A673 (cell line): Measurements from ENCODE around the gene LMAN1L. TPM values are rescaled to one million over a fixed set of nuclear protein-coding genes. Genes with fewer than 3 reads are reported as not detected.

Experiments used
- BruUV-seq: library from RNA; stranded (reverse); fragments of 400-500 nt; replicated peaks from 2 replicates; lab custom pipeline; 2021; lab: Mats Ljungman, UMichigan
- CTCF ChIA-PET: fragments of 300-600 bp; sonication (Branson Sonifier 250); formaldehyde crosslinking; loops from one replicate; lab custom pipeline; 2022; ENCODE audit warnings: antibody characterized with exemption; lab: Charles Lee
- POLR2A ChIA-PET: fragments of 300-600 bp; sonication (Branson Sonifier 250); formaldehyde crosslinking; loops from one replicate; lab custom pipeline; 2022; ENCODE audit warnings: antibody characterized with exemption; ENCODE audit not compliant: low non-redundant PET; lab: Charles Lee
- DNase-seq: peaks from one replicate; pipeline ENCODE4 v3.0.0-alpha.2; 2015; ENCODE audit warnings: low spot score
- H3K27ac ChIP-seq: fragments of 200-600 bp; sonication (generic); 2 replicates; pipeline ENCODE4 v1.5.1; 2016; ENCODE audit warnings: mixed run types, low read depth, mild to moderate bottlenecking, mixed read lengths, antibody characterized with exemption, low read length; ENCODE audit not compliant: poor library complexity, severe bottlenecking
- H3K27me3 ChIP-seq: fragments of 200-600 bp; sonication (generic); replicated peaks from 2 replicates; pipeline ENCODE4 v1.6.1; 2017; ENCODE audit warnings: mixed run types, low read depth, mild to moderate bottlenecking, mixed read lengths, antibody characterized with exemption, low read length; ENCODE audit not compliant: insufficient read depth, poor library complexity
- H3K36me3 ChIP-seq: fragments of 200-600 bp; sonication (generic); 2 replicates; pipeline ENCODE4 v1.6.1; 2016; ENCODE audit warnings: mixed run types, mild to moderate bottlenecking, mixed read lengths, antibody characterized with exemption, low read length; ENCODE audit not compliant: insufficient read depth, poor library complexity, severe bottlenecking
- H3K4me1 ChIP-seq: fragments of 200-600 bp; sonication (generic); 2 replicates; pipeline ENCODE4 v1.6.1; 2017; ENCODE audit warnings: mixed run types, mild to moderate bottlenecking, mixed read lengths, antibody characterized with exemption, low read length; ENCODE audit not compliant: insufficient read depth, poor library complexity, severe bottlenecking
- H3K4me3 ChIP-seq: fragments of 200-600 bp; sonication (generic); 2 replicates; pipeline ENCODE4 v1.5.1; 2016; ENCODE audit warnings: low read depth, mixed run types, mild to moderate bottlenecking, mixed read lengths, low read length; ENCODE audit not compliant: poor library complexity, severe bottlenecking
- H3K9me3 ChIP-seq: fragments of 200-600 bp; sonication (generic); 2 replicates; pipeline ENCODE4 v1.6.1; 2016; ENCODE audit warnings: mixed run types, low read depth, mild to moderate bottlenecking, mixed read lengths, antibody characterized with exemption, low read length; ENCODE audit not compliant: poor library complexity, severe bottlenecking
- CTCF ChIP-seq: fragments of 300-800, 200-600 bp; sonication (generic); conservative IDR thresholded peaks from 2 replicates; pipeline ENCODE4 v1.5.1; 2017; ENCODE audit warnings: low read depth, mild to moderate bottlenecking, antibody characterized with exemption, low read length, moderate library complexity, mixed read lengths
- EZH2 ChIP-seq: fragments of 200-600 bp; sonication (generic); IDR thresholded peaks from 2 replicates; pipeline ENCODE4 v1.6.1; 2017; ENCODE audit warnings: borderline replicate concordance, low read depth, mild to moderate bottlenecking, mixed read lengths, antibody characterized with exemption, low read length; ENCODE audit not compliant: poor library complexity, severe bottlenecking
- intact Hi-C: fragments of 100-400 bp; cut with micrococcal nuclease; formaldehyde crosslinking; loops from one replicate; pipeline ENCODE4 v1.10.0; 2022; ENCODE audit not compliant: unreplicated experiment
- total RNA-seq: library from RNA; stranded (reverse); gene quantifications from 2 replicates; pipeline ENCODE4 v1.2.3, GENCODE V29; 2021

The LMAN1L gene
- total RNA-seq, 1 experiment from 2014 or later: 0.80 TPM

GRCh38 chr15:74865316-74865715 lies 52.7 kb downstream of the LMAN1L start:
- Histone ChIP-seq H3K4me1 (peaks cover 19% of the 10 kb centered on the region), H3K9me3 (peaks cover 9% of the 10 kb centered on the region), H3K36me3 (peaks cover 14% of the 10 kb centered on the region), H3K27ac (peak overlapping the region; percentile 44), H3K4me3 (no peak overlapping the region), H3K27me3 (no peaks in the 10 kb centered on the region)
- DNase-seq: no peak
- BruUV-seq: no TSS peak
- intact Hi-C loops: no loop called here
- ChIA-PET CTCF (interaction anchor here (0.6 kb wide), 1 partner anchor 37 kb away, joined by 6 read pairs; no protein-coding TSS in a partner anchor), POLR2A (no interaction called here)
- no peak for TF ChIP-seq EZH2
- no peak for TF ChIP-seq CTCF

GRCh38 chr15:74866090-74866489 lies 53.5 kb downstream of the LMAN1L start:
- no peak for TF ChIP-seq EZH2
- TF ChIP-seq CTCF: no peak
- ChIA-PET POLR2A (no interaction called here), CTCF (interaction anchor here (0.6 kb wide), 1 partner anchor 36 kb away, joined by 6 read pairs; no protein-coding TSS in a partner anchor)
- Histone ChIP-seq H3K27me3 (no peaks in the 10 kb centered on the region), H3K4me1 (peaks cover 27% of the 10 kb centered on the region), H3K27ac (peak overlapping the region; percentile 66), H3K9me3 (peaks cover 9% of the 10 kb centered on the region), H3K4me3 (no peak overlapping the region), H3K36me3 (peaks cover 14% of the 10 kb centered on the region)
- intact Hi-C loops: no loop called here
- BruUV-seq: no TSS peak
- DNase-seq: peak; percentile 77

- no peaks in the 10 kb centered on the region for H3K27me3 ChIP-seq
- DNase-seq: no peak
- H3K36me3 ChIP-seq: peaks cover 14% of the 10 kb centered on the region
- H3K27ac ChIP-seq: peak overlapping the region; percentile 66
- ChIA-PET POLR2A (interaction anchor here (0.6 kb wide), 1 partner anchor 99 kb away, joined by 5 read pairs; no protein-coding TSS in a partner anchor), CTCF (no interaction called here)
- intact Hi-C loops: no loop called here
- TF ChIP-seq CTCF (no peak), EZH2 (no peak)
- peaks cover 32% of the 10 kb centered on the region for H3K4me1 ChIP-seq
- H3K4me3 ChIP-seq: no peak overlapping the region
- H3K9me3 ChIP-seq: peaks cover 9% of the 10 kb centered on the region
- no TSS peak for BruUV-seq
Observed at GRCh38 chr15:74867466-74868038, 54.9 kb downstream of the LMAN1L start.
